GM23338 (cell line): ENCODE results near the gene TAF4B. TPM values are rescaled to one million over a fixed set of nuclear protein-coding genes. Genes with fewer than 3 reads are reported as not detected.
A peak's percentile ranks its signal among the peaks of the same experiment; 100 is the strongest.

Source experiments
- ATAC-seq: fragments of 200-7000 bp; cut with Tn5 transposase; 3 replicates; pipeline ENCODE4 v1.9.1; 2020
- DNase-seq: peaks from one replicate; pipeline ENCODE4 v3.0.0-alpha.2; 2015; ENCODE audit warnings: low spot score
- H2AFZ ChIP-seq: fragments of 200-600 bp; sonication (generic); 2 replicates; pipeline ENCODE4 v1.8.0; 2016; ENCODE audit warnings: antibody characterized with exemption, mild to moderate bottlenecking, moderate library complexity
- H3F3A ChIP-seq: fragments of 200-600 bp; sonication (generic); replicated peaks from 2 replicates; pipeline ENCODE4 v1.8.0; 2017; ENCODE audit warnings: antibody characterized with exemption, mixed run types, low read depth
- H3K27ac ChIP-seq: fragments of 200-600 bp; sonication (generic); 2 replicates; pipeline ENCODE4 v1.6.1; 2016; ENCODE audit warnings: low read depth
- H3K27me3 ChIP-seq: fragments of 200-600 bp; sonication (generic); 2 replicates; pipeline ENCODE4 v1.8.0; 2016; ENCODE audit warnings: mild to moderate bottlenecking, mixed run types, moderate library complexity; ENCODE audit not compliant: insufficient read depth
- H3K36me3 ChIP-seq: fragments of 200-600 bp; sonication (generic); 2 replicates; pipeline ENCODE4 v1.8.0; 2016; ENCODE audit warnings: mild to moderate bottlenecking; ENCODE audit not compliant: insufficient read depth
- H3K4me1 ChIP-seq: fragments of 200-600 bp; sonication (generic); 2 replicates; pipeline ENCODE4 v1.8.0; 2016; ENCODE audit warnings: mild to moderate bottlenecking, moderate library complexity; ENCODE audit not compliant: insufficient read depth
- H3K4me2 ChIP-seq: fragments of 200-600 bp; sonication (generic); 2 replicates; pipeline ENCODE4 v1.7.1; 2017; ENCODE audit warnings: mixed run types
- H3K4me3 ChIP-seq: fragments of 200-600 bp; sonication (generic); 2 replicates; pipeline ENCODE4 v1.6.1; 2016; ENCODE audit warnings: mixed run types
- H3K79me2 ChIP-seq: fragments of 200-600 bp; sonication (generic); replicated peaks from 2 replicates; pipeline ENCODE4 v1.8.0; 2017; ENCODE audit warnings: mild to moderate bottlenecking; ENCODE audit not compliant: insufficient read depth
- H3K9me2 ChIP-seq: fragments of 200-600 bp; sonication (generic); 2 replicates; pipeline ENCODE4 v1.8.0; 2017; ENCODE audit not compliant: insufficient read depth
- H4K20me1 ChIP-seq: fragments of 200-600 bp; sonication (generic); replicated peaks from 2 replicates; pipeline ENCODE4 v1.8.0; 2017; ENCODE audit warnings: mild to moderate bottlenecking; ENCODE audit not compliant: insufficient read depth
- H3K27ac Mint-ChIP-seq: 2 replicates; pipeline ENCODE4 v1.8.0; 2020; ENCODE audit warnings: inconsistent platforms, mild to moderate bottlenecking, moderate library complexity, mixed read lengths
- H3K27me3 Mint-ChIP-seq: 3 replicates; pipeline ENCODE4 v1.8.0; 2022; ENCODE audit warnings: low read depth, mild to moderate bottlenecking, moderate library complexity, mixed read lengths, inconsistent platforms; ENCODE audit not compliant: insufficient read depth, poor library complexity
- H3K36me3 Mint-ChIP-seq: 3 replicates; pipeline ENCODE4 v1.8.0; 2021; ENCODE audit warnings: low read depth, mild to moderate bottlenecking, inconsistent platforms, moderate library complexity, mixed read lengths
- H3K4me1 Mint-ChIP-seq: 3 replicates; pipeline ENCODE4 v1.8.0; 2020; ENCODE audit warnings: mild to moderate bottlenecking, inconsistent platforms, mixed read lengths
- H3K4me3 Mint-ChIP-seq: 3 replicates; pipeline ENCODE4 v1.8.0; 2021; ENCODE audit warnings: moderate library complexity, mild to moderate bottlenecking, inconsistent platforms, mixed read lengths
- H3K9me3 Mint-ChIP-seq: 3 replicates; pipeline ENCODE4 v1.8.0; 2020; ENCODE audit warnings: moderate library complexity, mild to moderate bottlenecking, inconsistent platforms, mixed read lengths
- CREB1 ChIP-seq: fragments of 250-450 bp; sonication (Bioruptor Pico); IDR thresholded peaks from 2 replicates; pipeline ENCODE4 v1.5.0; 2020; ENCODE audit warnings: low read depth, mild to moderate bottlenecking, moderate library complexity
- EZH2 ChIP-seq: fragments of 200-600 bp; sonication (generic); IDR thresholded peaks from one replicate; pipeline ENCODE4 v1.8.0; 2017; ENCODE audit warnings: antibody characterized with exemption, mild to moderate bottlenecking, low read depth; ENCODE audit not compliant: unreplicated experiment
- EZH2phosphoT487 ChIP-seq: fragments of 200-600 bp; sonication (generic); IDR thresholded peaks from one replicate; pipeline ENCODE4 v1.8.1; 2018; ENCODE audit warnings: antibody characterized with exemption; ENCODE audit not compliant: unreplicated experiment
- JUNB ChIP-seq: IDR thresholded peaks from one replicate; pipeline ENCODE4 v1.6.1; 2016; ENCODE audit warnings: antibody characterized with exemption; ENCODE audit not compliant: unreplicated experiment
- NANOG ChIP-seq: IDR thresholded peaks from 2 replicates; pipeline ENCODE4 v1.6.1; 2016; ENCODE audit warnings: antibody characterized with exemption, borderline replicate concordance
- POLR2AphosphoS5 ChIP-seq: IDR thresholded peaks from 2 replicates; pipeline ENCODE4 v1.6.1; 2016; ENCODE audit warnings: antibody characterized with exemption, low read depth
- REST ChIP-seq: IDR thresholded peaks from one replicate; pipeline ENCODE4 v1.6.1; 2018; ENCODE audit warnings: antibody characterized with exemption; ENCODE audit not compliant: unreplicated experiment
- STAT1 ChIP-seq: IDR thresholded peaks from one replicate; pipeline ENCODE4 v1.6.1; 2016; ENCODE audit warnings: antibody characterized with exemption; ENCODE audit not compliant: unreplicated experiment
- ZNF114 ChIP-seq: fragments of 250-450 bp; sonication (Bioruptor Pico); IDR thresholded peaks from 2 replicates; pipeline ENCODE4 v1.5.0; 2020; ENCODE audit warnings: mild to moderate bottlenecking, moderate library complexity
- ZNF331 ChIP-seq: fragments of 250-450 bp; sonication (Bioruptor Pico); IDR thresholded peaks from 2 replicates; pipeline ENCODE4 v1.5.0; 2020; ENCODE audit warnings: low read depth, mild to moderate bottlenecking, moderate library complexity
- ZNF462 ChIP-seq: fragments of 250-450 bp; sonication (Bioruptor Pico); IDR thresholded peaks from 2 replicates; pipeline ENCODE4 v1.5.0; 2020; ENCODE audit warnings: mild to moderate bottlenecking, moderate library complexity
- polyA plus RNA-seq: library from polyadenylated mRNA; unstranded; fragments of >200 nt; fragmentation: Nextera tagmentation; extraction: Ambion mirVana; gene quantifications from 2 replicates; pipeline ENCODE4 v1.2.1, GENCODE V29; 2016
- total RNA-seq: library from RNA; depleted of rRNA; stranded (reverse); fragments of >200 nt; shearing (Covaris generic); gene quantifications from 2 replicates; pipeline ENCODE4 v1.2.3, GENCODE V29; 2014
- TF ChIP-seq, protein P1 (sequence below), 2 experiments: fragments of 200-600 bp in 1 of 2; sonication (generic) in 1 of 2; conservative IDR thresholded peaks; 2 replicates each; pipeline versions ENCODE4 v1.5.1 to v1.6.1; 2016 to 2017; ENCODE audit warnings: antibody characterized with exemption in 2 of 2, low read depth in 2 of 2, mild to moderate bottlenecking in 2 of 2, moderate library complexity in 1 of 2
- TF ChIP-seq, protein P2 (sequence below): IDR thresholded peaks from 2 replicates; pipeline ENCODE4 v1.6.1; 2016; ENCODE audit warnings: antibody characterized with exemption

Gene TAF4B
- total and polyA plus RNA-seq, 2 experiments from 2014 or later = 9.4 to 27.3 TPM

DNA sequence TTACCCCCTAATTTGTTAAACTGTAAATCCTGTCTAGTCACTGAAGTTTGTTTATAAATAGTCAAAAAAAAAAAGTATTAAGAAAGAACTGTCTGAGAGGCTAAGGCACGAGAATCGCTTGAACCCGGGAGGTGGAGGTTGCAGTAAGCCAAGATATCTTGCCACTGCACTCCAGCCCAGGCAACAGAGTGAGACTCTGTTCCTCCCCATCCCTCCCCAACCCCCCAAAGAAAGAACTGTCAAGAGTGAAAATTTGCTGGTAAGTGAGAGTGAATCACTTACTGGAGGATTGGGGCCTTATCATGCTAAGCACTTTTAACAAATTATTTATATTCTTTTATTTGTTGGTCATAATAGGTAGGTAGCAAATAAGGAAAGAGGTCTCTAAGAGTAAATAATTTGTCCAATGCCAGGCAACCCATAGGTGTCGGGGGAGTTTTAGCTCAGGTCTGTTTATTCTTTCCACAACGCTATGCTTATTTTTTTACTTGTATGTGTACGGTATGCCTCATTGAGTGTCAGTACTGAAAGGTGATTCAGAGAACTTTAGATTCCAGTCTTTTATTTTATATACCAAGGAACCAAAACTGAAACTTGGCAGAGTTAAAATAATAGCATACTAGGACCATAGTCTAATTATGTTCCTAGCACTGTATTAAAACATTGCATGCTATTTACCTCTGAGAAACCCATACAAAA lies 2.5 kb downstream of the TAF4B start:
- peaks cover 67% of the 10 kb centered on the region for H3K79me2 ChIP-seq
- H3K27ac ChIP-seq = no peak overlapping the region
- no peaks in the 10 kb centered on the region for H3K9me2 ChIP-seq
- H3K9me3 Mint-ChIP-seq = peaks cover 15% of the 10 kb centered on the region
- H3K4me1 Mint-ChIP-seq = peaks cover 53% of the 10 kb centered on the region
- peak overlapping the region; percentile 84; the same call in 1 of the 2 replicates for H3K4me3 ChIP-seq
- H2AFZ ChIP-seq = no peak overlapping the region
- DNase-seq (no peak), ATAC-seq (no peak)
- peaks cover 29% of the 10 kb centered on the region for H3K4me1 ChIP-seq
- H3K36me3 ChIP-seq = no peaks in the 10 kb centered on the region
- peak overlapping the region; percentile 98 for H3K4me2 ChIP-seq
- H3K27me3 ChIP-seq = no peaks in the 10 kb centered on the region
- 0 out of 2 replicates have a peak, but pooled peaks cover 4% of the 10 kb centered on the region for H3F3A ChIP-seq
- H4K20me1 ChIP-seq = peaks cover 21% of the 10 kb centered on the region
- no peak for TF ChIP-seq EZH2
- no peak for TF ChIP-seq STAT1
- TF ChIP-seq ZNF462 (CRISPR knock-in tag) = no peak
- no peak for TF ChIP-seq EZH2phosphoT487
- no peak for TF ChIP-seq JUNB
- no peak for TF ChIP-seq CREB1 (CRISPR knock-in tag)
- no peak for TF ChIP-seq ZNF114 (CRISPR knock-in tag)
- no peak for TF ChIP-seq ZNF331 (CRISPR knock-in tag)
- TF ChIP-seq REST = no peak
- TF ChIP-seq, protein P1, sequence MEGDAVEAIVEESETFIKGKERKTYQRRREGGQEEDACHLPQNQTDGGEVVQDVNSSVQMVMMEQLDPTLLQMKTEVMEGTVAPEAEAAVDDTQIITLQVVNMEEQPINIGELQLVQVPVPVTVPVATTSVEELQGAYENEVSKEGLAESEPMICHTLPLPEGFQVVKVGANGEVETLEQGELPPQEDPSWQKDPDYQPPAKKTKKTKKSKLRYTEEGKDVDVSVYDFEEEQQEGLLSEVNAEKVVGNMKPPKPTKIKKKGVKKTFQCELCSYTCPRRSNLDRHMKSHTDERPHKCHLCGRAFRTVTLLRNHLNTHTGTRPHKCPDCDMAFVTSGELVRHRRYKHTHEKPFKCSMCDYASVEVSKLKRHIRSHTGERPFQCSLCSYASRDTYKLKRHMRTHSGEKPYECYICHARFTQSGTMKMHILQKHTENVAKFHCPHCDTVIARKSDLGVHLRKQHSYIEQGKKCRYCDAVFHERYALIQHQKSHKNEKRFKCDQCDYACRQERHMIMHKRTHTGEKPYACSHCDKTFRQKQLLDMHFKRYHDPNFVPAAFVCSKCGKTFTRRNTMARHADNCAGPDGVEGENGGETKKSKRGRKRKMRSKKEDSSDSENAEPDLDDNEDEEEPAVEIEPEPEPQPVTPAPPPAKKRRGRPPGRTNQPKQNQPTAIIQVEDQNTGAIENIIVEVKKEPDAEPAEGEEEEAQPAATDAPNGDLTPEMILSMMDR (conservative IDR thresholded peaks at IDR 0.05; ENCODE audit: low read depth in 2 of 2) = no peak
- no peak for TF ChIP-seq NANOG
- no peak for TF ChIP-seq POLR2AphosphoS5
- TF ChIP-seq, protein P2, sequence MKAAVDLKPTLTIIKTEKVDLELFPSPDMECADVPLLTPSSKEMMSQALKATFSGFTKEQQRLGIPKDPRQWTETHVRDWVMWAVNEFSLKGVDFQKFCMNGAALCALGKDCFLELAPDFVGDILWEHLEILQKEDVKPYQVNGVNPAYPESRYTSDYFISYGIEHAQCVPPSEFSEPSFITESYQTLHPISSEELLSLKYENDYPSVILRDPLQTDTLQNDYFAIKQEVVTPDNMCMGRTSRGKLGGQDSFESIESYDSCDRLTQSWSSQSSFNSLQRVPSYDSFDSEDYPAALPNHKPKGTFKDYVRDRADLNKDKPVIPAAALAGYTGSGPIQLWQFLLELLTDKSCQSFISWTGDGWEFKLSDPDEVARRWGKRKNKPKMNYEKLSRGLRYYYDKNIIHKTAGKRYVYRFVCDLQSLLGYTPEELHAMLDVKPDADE = no peak
- H3K27me3 Mint-ChIP-seq = no peaks in the 10 kb centered on the region
- H3K36me3 Mint-ChIP-seq = peaks cover 25% of the 10 kb centered on the region
- H3K27ac Mint-ChIP-seq = no peak overlapping the region
- peak overlapping the region; percentile 93 for H3K4me3 Mint-ChIP-seq
